ENCODE data around the gene NDUFC2. TPM values are rescaled to one million over a fixed set of nuclear protein-coding genes. Genes with fewer than 3 reads are reported as not detected.

Gene NDUFC2
- total and polyA plus RNA-seq, 2 of the 8 experiments (the other 6 are each of a cell fraction or from before 2014, with no cell fraction given): 216 to 356 TPM

- TF ChIP-seq CTCF (IDR thresholded peaks at IDR 0.05; ENCODE audit: control extremely low read depth in 1 of 3, insufficient read depth in 1 of 3, low read depth in 1 of 3, low read length in 3 of 3) (no peak), RFX5 (IDR thresholded peaks at IDR 0.05; ENCODE audit: borderline replicate concordance, low read depth, low read length) (no peak), NANOG (IDR thresholded peaks at IDR 0.05; ENCODE audit: insufficient read depth, low read depth, low read length, poor library complexity, severe bottlenecking) (no peak), SP4 (IDR thresholded peaks at IDR 0.05; ENCODE audit: low read length) (no peak), EGR1 (IDR thresholded peaks at IDR 0.05; ENCODE audit: borderline replicate concordance, low read depth, low read length) (no peak), KDM4A (IDR thresholded peaks at IDR 0.05; ENCODE audit: low read depth, low read length, severe bottlenecking) (no peak), CREB1 (IDR thresholded peaks at IDR 0.05) (no peak), YY1 (IDR thresholded peaks at IDR 0.05; ENCODE audit: low read depth, low read length) (no peak), PHF8 (conservative IDR thresholded peaks at IDR 0.05; ENCODE audit: low read depth, low read length) (no peak), SUZ12 (IDR thresholded peaks at IDR 0.05; ENCODE audit: low read length) (no peak), POLR2AphosphoS5 (IDR thresholded peaks at IDR 0.05; ENCODE audit: low read depth, low read length) (no peak)
Observed at GRCh38 chr11:78080084-78080817, 589 bp upstream of the NDUFC2 start (continued).

All from H1 (cell line).